22Rv1 (cell line): Measurements from ENCODE around the gene SLC12A2.

ENCODE experiments used
- CTCF ChIP-seq: fragments of 450-650 bp; IDR thresholded peaks from 2 replicates; pipeline ENCODE4 v1.5.1; 2017; ENCODE audit warnings: mild to moderate bottlenecking
- ZFX ChIP-seq: fragments of 450-650 bp; IDR thresholded peaks from 2 replicates; pipeline ENCODE4 v1.6.1; 2017; ENCODE audit warnings: antibody characterized with exemption, borderline replicate concordance

GRCh38 chr5:128074953-128075352 is 8.6 kb upstream of the SLC12A2 start:
- TF ChIP-seq ZFX (no peak), CTCF (no peak)
